ENCODE results near the gene HPN. TPM values are rescaled to one million over a fixed set of nuclear protein-coding genes. Genes with fewer than 3 reads are reported as not detected.

HPN gene
- total and polyA plus RNA-seq, 2 of the 13 experiments (the other 11 are each of a cell fraction or from before 2014, with no cell fraction given): 46.7 to 261 TPM

DNA sequence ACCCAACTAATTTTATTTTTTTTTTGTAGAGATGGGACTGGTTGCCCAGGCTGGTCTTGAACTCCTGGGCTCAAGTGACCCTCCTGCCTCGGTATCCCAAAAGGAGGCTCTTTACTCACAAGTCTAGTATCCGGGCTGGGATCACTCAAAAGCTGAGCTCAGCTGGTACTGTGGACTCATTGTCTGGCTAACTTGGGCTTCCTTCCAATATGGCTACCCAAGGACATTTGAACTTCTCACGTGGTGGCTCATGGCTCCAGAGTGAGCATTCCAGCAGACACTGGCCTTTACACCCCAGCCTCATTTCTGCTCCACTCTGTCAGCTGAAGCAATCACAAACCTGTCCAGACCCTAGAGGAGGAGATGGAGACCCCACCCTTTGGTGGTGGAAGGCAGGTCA, 28.9 kb downstream of the HPN start (continued):
- TF ChIP-seq, protein P1, sequence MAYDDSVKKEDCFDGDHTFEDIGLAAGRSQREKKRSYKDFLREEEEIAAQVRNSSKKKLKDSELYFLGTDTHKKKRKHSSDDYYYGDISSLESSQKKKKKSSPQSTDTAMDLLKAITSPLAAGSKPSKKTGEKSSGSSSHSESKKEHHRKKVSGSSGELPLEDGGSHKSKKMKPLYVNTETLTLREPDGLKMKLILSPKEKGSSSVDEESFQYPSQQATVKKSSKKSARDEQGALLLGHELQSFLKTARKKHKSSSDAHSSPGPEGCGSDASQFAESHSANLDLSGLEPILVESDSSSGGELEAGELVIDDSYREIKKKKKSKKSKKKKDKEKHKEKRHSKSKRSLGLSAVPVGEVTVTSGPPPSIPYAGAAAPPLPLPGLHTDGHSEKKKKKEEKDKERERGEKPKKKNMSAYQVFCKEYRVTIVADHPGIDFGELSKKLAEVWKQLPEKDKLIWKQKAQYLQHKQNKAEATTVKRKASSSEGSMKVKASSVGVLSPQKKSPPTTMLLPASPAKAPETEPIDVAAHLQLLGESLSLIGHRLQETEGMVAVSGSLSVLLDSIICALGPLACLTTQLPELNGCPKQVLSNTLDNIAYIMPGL (CRISPR knock-in tag; IDR thresholded peaks at IDR 0.05; ENCODE audit: borderline replicate concordance in 1 of 2, low read depth in 1 of 2): no peak
- TF ChIP-seq, protein P2, sequence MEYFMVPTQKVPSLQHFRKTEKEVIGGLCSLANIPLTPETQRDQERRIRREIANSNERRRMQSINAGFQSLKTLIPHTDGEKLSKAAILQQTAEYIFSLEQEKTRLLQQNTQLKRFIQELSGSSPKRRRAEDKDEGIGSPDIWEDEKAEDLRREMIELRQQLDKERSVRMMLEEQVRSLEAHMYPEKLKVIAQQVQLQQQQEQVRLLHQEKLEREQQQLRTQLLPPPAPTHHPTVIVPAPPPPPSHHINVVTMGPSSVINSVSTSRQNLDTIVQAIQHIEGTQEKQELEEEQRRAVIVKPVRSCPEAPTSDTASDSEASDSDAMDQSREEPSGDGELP (IDR thresholded peaks at IDR 0.05; ENCODE audit: borderline replicate concordance, low read depth): no peak
- TF ChIP-seq TOPORS (CRISPR knock-in tag; IDR thresholded peaks at IDR 0.05): no peak
- TF ChIP-seq SALL2 (CRISPR knock-in tag; IDR thresholded peaks at IDR 0.05): no peak
- TF ChIP-seq ZNF326 (CRISPR knock-in tag; IDR thresholded peaks at IDR 0.05; ENCODE audit: borderline replicate concordance): no peak
- TF ChIP-seq ZNF337 (CRISPR knock-in tag; IDR thresholded peaks at IDR 0.05; ENCODE audit: borderline replicate concordance, low read depth): no peak
- TF ChIP-seq, protein P3, sequence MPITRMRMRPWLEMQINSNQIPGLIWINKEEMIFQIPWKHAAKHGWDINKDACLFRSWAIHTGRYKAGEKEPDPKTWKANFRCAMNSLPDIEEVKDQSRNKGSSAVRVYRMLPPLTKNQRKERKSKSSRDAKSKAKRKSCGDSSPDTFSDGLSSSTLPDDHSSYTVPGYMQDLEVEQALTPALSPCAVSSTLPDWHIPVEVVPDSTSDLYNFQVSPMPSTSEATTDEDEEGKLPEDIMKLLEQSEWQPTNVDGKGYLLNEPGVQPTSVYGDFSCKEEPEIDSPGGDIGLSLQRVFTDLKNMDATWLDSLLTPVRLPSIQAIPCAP (CRISPR knock-in tag; IDR thresholded peaks at IDR 0.05; ENCODE audit: low read depth): no peak
- TF ChIP-seq, protein P4, sequence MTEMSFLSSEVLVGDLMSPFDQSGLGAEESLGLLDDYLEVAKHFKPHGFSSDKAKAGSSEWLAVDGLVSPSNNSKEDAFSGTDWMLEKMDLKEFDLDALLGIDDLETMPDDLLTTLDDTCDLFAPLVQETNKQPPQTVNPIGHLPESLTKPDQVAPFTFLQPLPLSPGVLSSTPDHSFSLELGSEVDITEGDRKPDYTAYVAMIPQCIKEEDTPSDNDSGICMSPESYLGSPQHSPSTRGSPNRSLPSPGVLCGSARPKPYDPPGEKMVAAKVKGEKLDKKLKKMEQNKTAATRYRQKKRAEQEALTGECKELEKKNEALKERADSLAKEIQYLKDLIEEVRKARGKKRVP (CRISPR knock-in tag; IDR thresholded peaks at IDR 0.05): no peak
- no peak for TF ChIP-seq PHF5A (CRISPR knock-in tag; IDR thresholded peaks at IDR 0.05; ENCODE audit: low read depth, unreplicated experiment)
- TF ChIP-seq PAX8 (CRISPR knock-in tag; IDR thresholded peaks at IDR 0.05; ENCODE audit: borderline replicate concordance): no peak
